ENCODE results near the gene CPM. TPM values are rescaled to one million over a fixed set of nuclear protein-coding genes. Genes with fewer than 3 reads are reported as not detected.

The CPM gene
- total and polyA plus RNA-seq, 2 of the 4 experiments (the other 2 are of a cell fraction) = 2.0 to 8.8 TPM

DNA sequence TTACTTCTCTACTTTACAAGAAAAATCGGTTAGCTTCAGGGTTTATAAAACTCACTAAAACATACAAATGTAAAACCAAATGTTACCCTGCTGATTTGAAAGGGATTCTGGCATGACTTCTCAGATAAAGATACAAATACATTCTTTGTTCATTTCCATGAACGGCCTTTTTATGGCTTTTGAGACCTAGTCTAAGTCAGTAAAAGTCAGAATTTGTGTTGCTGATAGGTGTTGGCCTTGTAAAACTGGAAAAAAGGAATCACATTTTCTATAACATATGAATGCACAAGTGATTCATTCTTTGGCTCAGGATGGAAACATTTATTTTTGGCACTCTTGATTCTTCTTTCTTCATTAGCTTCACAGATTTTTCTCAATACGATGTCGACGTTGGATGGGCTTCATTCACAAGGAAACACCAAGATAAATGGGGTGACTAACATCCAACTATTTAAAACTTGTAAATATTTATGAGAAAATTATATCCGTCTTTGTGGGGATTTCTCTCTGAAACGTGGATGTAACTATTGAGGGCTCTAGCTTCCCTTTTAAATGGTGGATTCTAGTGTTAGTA is 27.0 kb upstream of the CPM start:
- no TSS peak for BruUV-seq (replicated peaks)
- Histone ChIP-seq H3K4me1 (ENCODE audit: control insufficient read depth, insufficient read depth, low read length) (peaks cover 17% of the 10 kb centered on the region), H3K4ac (ENCODE audit: low read depth, low read length) (peak overlapping the region; percentile 55; the same call in 1 of the 2 replicates), H2BK5ac (ENCODE audit: low read depth, low read length, poor library complexity, severe bottlenecking) (peak overlapping the region; percentile 82), H3K4me3 (ENCODE audit: insufficient read depth, low read depth, low read length) (no peak overlapping the region), H3K27ac (ENCODE audit: insufficient read depth, low read length) (peak overlapping the region; percentile 85; the same call in 1 of the 2 replicates), H3K79me1 (ENCODE audit: low read depth in 1 of 2, low read length in 2 of 2) (no peaks in the 10 kb centered on the region), H2AK9ac (replicated peaks; ENCODE audit: low read depth, low read length, poor library complexity) (no peak overlapping the region), H4K5ac (ENCODE audit: low read depth, low read length) (peak overlapping the region; percentile 86; the same call in 1 of the 2 replicates), H3K4me2 (ENCODE audit: low read depth, low read length) (peak overlapping the region; percentile 53; the same call in 1 of the 2 replicates), H3K14ac (replicated peaks; ENCODE audit: low read depth, low read length) (no peak overlapping the region), H2AFZ (replicated peaks; ENCODE audit: low read length, poor library complexity) (no peak overlapping the region), H3K9me3 (ENCODE audit: control insufficient read depth, insufficient read depth, low read length) (no peaks in the 10 kb centered on the region), H2BK15ac (ENCODE audit: low read depth, low read length) (peak overlapping the region; percentile 57; the same call in 2 of the 3 replicates), H3K9me1 (ENCODE audit: insufficient read depth, low read length) (peaks cover 7% of the 10 kb centered on the region), H4K8ac (ENCODE audit: low read depth in 2 of 2, low read length in 2 of 2) (peak overlapping the region; percentile 18 to 38; a peak in 2 of 4 replicates), H3K9ac (ENCODE audit: low read depth, low read length) (no peak overlapping the region), H3K18ac (ENCODE audit: low read depth, low read length) (peak overlapping the region; percentile 66), H3K23ac (ENCODE audit: low read depth, low read length) (peak overlapping the region; percentile 43; the same call in 1 of the 2 replicates), H4K91ac (ENCODE audit: insufficient read depth, low read depth, low read length) (no peak overlapping the region), H3K36me3 (ENCODE audit: control insufficient read depth, insufficient read depth, low read length) (no peaks in the 10 kb centered on the region), H3K27me3 (ENCODE audit: control insufficient read depth, insufficient read depth, low read length) (no peaks in the 10 kb centered on the region), H3K56ac (ENCODE audit: extremely low read depth, insufficient read depth, low read length) (0 out of 2 replicates have a peak overlapping the region, but pooled peaks have one; percentile 16), H2BK20ac (ENCODE audit: low read depth, low read length) (peak overlapping the region; percentile 29; the same call in 1 of the 2 replicates), H4K20me1 (ENCODE audit: insufficient read depth, low read length) (no peaks in the 10 kb centered on the region), H2AK5ac (ENCODE audit: low read depth, low read length) (no peak overlapping the region), H2BK120ac (ENCODE audit: low read depth, low read length) (peak overlapping the region; percentile 69; the same call in 1 of the 2 replicates)
- ChIA-PET POLR2A (ENCODE audit: unreplicated experiment) (no interaction called here), CTCF (interaction anchor here (0.5 to 0.9 kb wide), 2 partner anchors 77 to 97 kb away, joined by 3 to 4 read pairs; no protein-coding TSS in a partner anchor)
- DNase-seq (peak; percentile 86), ATAC-seq (ENCODE audit: low read depth) (peak; percentile 66)
- WGBS, 2 experiments (ENCODE audit: extremely low coverage in 2 of 2, insufficient read length in 1 of 2) = no CpG with 5 or more reads among the region's 7 CpGs
- in situ Hi-C loops (cut with MboI; ENCODE audit: low sequenced_read_pairs) = no loop called here
- intact Hi-C loops (cut with micrococcal nuclease) = loop anchor here (5.0 kb wide), 1 partner anchor 97 kb away; no protein-coding TSS in a partner anchor
- dilution Hi-C loops (cut with HindIII; ENCODE audit: low sequenced_read_pairs, unreplicated experiment) = no loop called here
- TF ChIP-seq RAD21 (IDR thresholded peaks at IDR 0.05; ENCODE audit: low read length) = no peak
- TF ChIP-seq MXI1 (IDR thresholded peaks at IDR 0.05; ENCODE audit: borderline replicate concordance, low read depth, low read length) = no peak
- no peak for TF ChIP-seq RFX5 (IDR thresholded peaks at IDR 0.05; ENCODE audit: low read depth, low read length)
- TF ChIP-seq, protein P1, sequence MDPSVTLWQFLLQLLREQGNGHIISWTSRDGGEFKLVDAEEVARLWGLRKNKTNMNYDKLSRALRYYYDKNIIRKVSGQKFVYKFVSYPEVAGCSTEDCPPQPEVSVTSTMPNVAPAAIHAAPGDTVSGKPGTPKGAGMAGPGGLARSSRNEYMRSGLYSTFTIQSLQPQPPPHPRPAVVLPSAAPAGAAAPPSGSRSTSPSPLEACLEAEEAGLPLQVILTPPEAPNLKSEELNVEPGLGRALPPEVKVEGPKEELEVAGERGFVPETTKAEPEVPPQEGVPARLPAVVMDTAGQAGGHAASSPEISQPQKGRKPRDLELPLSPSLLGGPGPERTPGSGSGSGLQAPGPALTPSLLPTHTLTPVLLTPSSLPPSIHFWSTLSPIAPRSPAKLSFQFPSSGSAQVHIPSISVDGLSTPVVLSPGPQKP (IDR thresholded peaks at IDR 0.05; ENCODE audit: borderline replicate concordance, low read depth, low read length) = no peak
- TF ChIP-seq CHD1 (IDR thresholded peaks at IDR 0.05; ENCODE audit: low read depth, low read length) = no peak
- no peak for TF ChIP-seq CEBPB (IDR thresholded peaks at IDR 0.05; ENCODE audit: low read depth, low read length)
- TF ChIP-seq BHLHE40 (IDR thresholded peaks at IDR 0.05; ENCODE audit: low read depth, low read length) = no peak
- no peak for TF ChIP-seq RCOR1 (IDR thresholded peaks at IDR 0.05; ENCODE audit: insufficient replicate concordance, low read length)
- no peak for TF ChIP-seq SMC3 (IDR thresholded peaks at IDR 0.05; ENCODE audit: low read depth, low read length)
- TF ChIP-seq POLR2A (IDR thresholded peaks at IDR 0.05; ENCODE audit: low read depth, low read length) = no peak
- TF ChIP-seq, protein P2, sequence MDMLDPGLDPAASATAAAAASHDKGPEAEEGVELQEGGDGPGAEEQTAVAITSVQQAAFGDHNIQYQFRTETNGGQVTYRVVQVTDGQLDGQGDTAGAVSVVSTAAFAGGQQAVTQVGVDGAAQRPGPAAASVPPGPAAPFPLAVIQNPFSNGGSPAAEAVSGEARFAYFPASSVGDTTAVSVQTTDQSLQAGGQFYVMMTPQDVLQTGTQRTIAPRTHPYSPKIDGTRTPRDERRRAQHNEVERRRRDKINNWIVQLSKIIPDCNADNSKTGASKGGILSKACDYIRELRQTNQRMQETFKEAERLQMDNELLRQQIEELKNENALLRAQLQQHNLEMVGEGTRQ (IDR thresholded peaks at IDR 0.05; ENCODE audit: low read depth, low read length) = no peak
- TF ChIP-seq, protein P3, sequence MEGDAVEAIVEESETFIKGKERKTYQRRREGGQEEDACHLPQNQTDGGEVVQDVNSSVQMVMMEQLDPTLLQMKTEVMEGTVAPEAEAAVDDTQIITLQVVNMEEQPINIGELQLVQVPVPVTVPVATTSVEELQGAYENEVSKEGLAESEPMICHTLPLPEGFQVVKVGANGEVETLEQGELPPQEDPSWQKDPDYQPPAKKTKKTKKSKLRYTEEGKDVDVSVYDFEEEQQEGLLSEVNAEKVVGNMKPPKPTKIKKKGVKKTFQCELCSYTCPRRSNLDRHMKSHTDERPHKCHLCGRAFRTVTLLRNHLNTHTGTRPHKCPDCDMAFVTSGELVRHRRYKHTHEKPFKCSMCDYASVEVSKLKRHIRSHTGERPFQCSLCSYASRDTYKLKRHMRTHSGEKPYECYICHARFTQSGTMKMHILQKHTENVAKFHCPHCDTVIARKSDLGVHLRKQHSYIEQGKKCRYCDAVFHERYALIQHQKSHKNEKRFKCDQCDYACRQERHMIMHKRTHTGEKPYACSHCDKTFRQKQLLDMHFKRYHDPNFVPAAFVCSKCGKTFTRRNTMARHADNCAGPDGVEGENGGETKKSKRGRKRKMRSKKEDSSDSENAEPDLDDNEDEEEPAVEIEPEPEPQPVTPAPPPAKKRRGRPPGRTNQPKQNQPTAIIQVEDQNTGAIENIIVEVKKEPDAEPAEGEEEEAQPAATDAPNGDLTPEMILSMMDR (conservative IDR thresholded peaks at IDR 0.05; ENCODE audit: low read depth, low read length) = no peak
- TF ChIP-seq MAZ (IDR thresholded peaks at IDR 0.05; ENCODE audit: borderline replicate concordance, low read depth, low read length) = no peak
- no peak for TF ChIP-seq NFE2L2 (IDR thresholded peaks at IDR 0.05; ENCODE audit: low read depth, low read length)
- no peak for TF ChIP-seq FOS (IDR thresholded peaks at IDR 0.05; ENCODE audit: low read depth, low read length)
